Right atrium auricular region (tissue), 2 donors: ENCODE data around the gene RNF144A. TPM values are rescaled to one million over a fixed set of nuclear protein-coding genes. Genes with fewer than 3 reads are reported as not detected.

ENCODE experiments used
- DNase-seq: peaks from one replicate; pipeline ENCODE4 v3.0.0-alpha.2; 2019; ENCODE audit warnings: low spot score
- H3K27ac ChIP-seq, 2 donors: fragments of 200-600 bp; sonication (generic); 1 replicate in 1 of 2; 2 replicates in 1 of 2; pipeline ENCODE4 v1.5.1; 2016 to 2019
- H3K27me3 ChIP-seq, 2 donors: fragments of 200-600 bp; sonication (generic); one replicate each; pipeline versions ENCODE4 v1.5.1 to v1.6.0; 2017 to 2019
- H3K36me3 ChIP-seq: fragments of 200-600 bp; sonication (generic); one replicate; pipeline ENCODE4 v1.5.1; 2016
- H3K4me1 ChIP-seq, 2 donors: fragments of 200-600 bp; sonication (generic); one replicate each; pipeline versions ENCODE4 v1.5.1 to v1.6.0; 2017 to 2019
- H3K4me3 ChIP-seq, 2 donors: fragments of 200-600 bp; sonication (generic); 1 replicate in 1 of 2; 2 replicates in 1 of 2; pipeline ENCODE4 v1.5.1; 2017 to 2019; ENCODE audit warnings: mild to moderate bottlenecking in 1 of 2, moderate library complexity in 1 of 2
- H3K9me3 ChIP-seq, 2 donors: fragments of 200-600 bp; sonication (generic); one replicate each; pipeline ENCODE4 v1.5.1; 2019
- CTCF ChIP-seq, 2 donors: fragments of 200-600 bp; sonication (generic); IDR thresholded peaks; one replicate each; pipeline ENCODE4 v1.5.1; 2019; ENCODE audit warnings: antibody characterized with exemption in 2 of 2
- total RNA-seq, 2 donors: library from RNA; depleted of rRNA; stranded (reverse); fragments of >200 nt; gene quantifications; one replicate each; pipeline ENCODE4 v1.1.0, GENCODE V29; 2016

RNF144A gene
- total RNA-seq, 2 donors from 2014 or later = 8.2 to 12.6 TPM

GRCh38 chr2:6957031-6957714, 40.0 kb downstream of the RNF144A start:
- no peak overlapping the region for H3K27ac ChIP-seq
- H3K36me3 ChIP-seq = no peaks in the 10 kb centered on the region
- H3K4me3 ChIP-seq = no peak overlapping the region
- H3K9me3 ChIP-seq = no peaks in the 10 kb centered on the region
- no peak for TF ChIP-seq CTCF (IDR thresholded peaks at IDR 0.05)
- no peak for DNase-seq
- H3K27me3 ChIP-seq = no peaks in the 10 kb centered on the region
- H3K4me1 ChIP-seq = peaks cover 0 to 40% of the 10 kb centered on the region in 2 donors

GRCh38 chr2:6957910-6958615, 40.9 kb downstream of the RNF144A start:
- no peak for TF ChIP-seq CTCF (IDR thresholded peaks at IDR 0.05)
- Histone ChIP-seq H3K9me3 (no peaks in the 10 kb centered on the region), H3K27me3 (no peaks in the 10 kb centered on the region), H3K36me3 (no peaks in the 10 kb centered on the region), H3K4me1 (peaks cover 0 to 40% of the 10 kb centered on the region in 2 donors), H3K27ac (no peak overlapping the region), H3K4me3 (no peak overlapping the region)
- no peak for DNase-seq

GRCh38 chr2:6958616-6959235, 41.5 kb downstream of the RNF144A start:
- Histone ChIP-seq H3K27ac (no peak overlapping the region), H3K27me3 (no peaks in the 10 kb centered on the region), H3K36me3 (no peaks in the 10 kb centered on the region), H3K4me1 (peaks cover 0 to 40% of the 10 kb centered on the region in 2 donors), H3K9me3 (no peaks in the 10 kb centered on the region), H3K4me3 (no peak overlapping the region)
- TF ChIP-seq CTCF (IDR thresholded peaks at IDR 0.05) = no peak
- no peak for DNase-seq

GRCh38 chr2:6959751-6960150, 42.5 kb downstream of the RNF144A start:
- H3K4me3 ChIP-seq = no peak overlapping the region
- no peak overlapping the region for H3K27ac ChIP-seq
- TF ChIP-seq CTCF (IDR thresholded peaks at IDR 0.05) = no peak
- no peak for DNase-seq
- H3K9me3 ChIP-seq = no peaks in the 10 kb centered on the region
- peaks cover 0 to 40% of the 10 kb centered on the region in 2 donors for H3K4me1 ChIP-seq
- H3K27me3 ChIP-seq = no peaks in the 10 kb centered on the region
- no peaks in the 10 kb centered on the region for H3K36me3 ChIP-seq

- TF ChIP-seq CTCF (IDR thresholded peaks at IDR 0.05) = no peak
- peaks cover 0 to 33% of the 10 kb centered on the region in 2 donors for H3K4me1 ChIP-seq
- DNase-seq = no peak
- no peak overlapping the region for H3K27ac ChIP-seq
- no peaks in the 10 kb centered on the region for H3K27me3 ChIP-seq
- no peak overlapping the region for H3K4me3 ChIP-seq
- no peaks in the 10 kb centered on the region for H3K36me3 ChIP-seq
- no peaks in the 10 kb centered on the region for H3K9me3 ChIP-seq
Measured at GRCh38 chr2:6960659-6961058, 43.4 kb downstream of the RNF144A start.
